Activated CD4-positive, alpha-beta memory T cell treated with anti-CD3 and anti-CD28 coated beads for 36 hours (primary cell): ENCODE results near the gene MAP1S. TPM values are rescaled to one million over a fixed set of nuclear protein-coding genes. Genes with fewer than 3 reads are reported as not detected.

Experiments
- CTCF ChIA-PET: fragments of 350-600 bp; sonication (Branson Sonifier 250); formaldehyde crosslinking; loops from one replicate; lab custom pipeline; 2021; ENCODE audit warnings: antibody characterized with exemption, inconsistent platforms; lab: Charles Lee
- POLR2A ChIA-PET: fragments of 350-600 bp; sonication (Branson Sonifier 250); formaldehyde crosslinking; loops from one replicate; lab custom pipeline; 2021; ENCODE audit warnings: antibody characterized with exemption; lab: Charles Lee
- DNase-seq: peaks from one replicate; pipeline ENCODE4 v3.0.0-alpha.2; 2020
- H3K27ac Mint-ChIP-seq: one replicate; pipeline ENCODE4 v1.8.0; 2021; ENCODE audit warnings: mixed read lengths
- H3K27me3 Mint-ChIP-seq: one replicate; pipeline ENCODE4 v1.8.0; 2021; ENCODE audit warnings: mixed read lengths
- H3K36me3 Mint-ChIP-seq: one replicate; pipeline ENCODE4 v1.8.0; 2021; ENCODE audit warnings: mixed read lengths
- H3K4me1 Mint-ChIP-seq: one replicate; pipeline ENCODE4 v1.8.0; 2021; ENCODE audit warnings: low read depth, mixed read lengths
- H3K4me3 Mint-ChIP-seq: one replicate; pipeline ENCODE4 v1.8.0; 2021; ENCODE audit warnings: mild to moderate bottlenecking, mixed read lengths
- H3K9me3 Mint-ChIP-seq: one replicate; pipeline ENCODE4 v1.8.0; 2021; ENCODE audit warnings: mixed read lengths
- intact Hi-C: fragments of 100-400 bp; cut with micrococcal nuclease; formaldehyde crosslinking; loops from one replicate; pipeline ENCODE4 v1.15.1; 2023
- total RNA-seq, 2 experiments: library from RNA; stranded (reverse); gene quantifications; one replicate each; pipeline ENCODE4 v1.2.3, GENCODE V29; 2021

Gene MAP1S
- total RNA-seq, 2 experiments from 2014 or later = 63.0 to 71.2 TPM

DNA sequence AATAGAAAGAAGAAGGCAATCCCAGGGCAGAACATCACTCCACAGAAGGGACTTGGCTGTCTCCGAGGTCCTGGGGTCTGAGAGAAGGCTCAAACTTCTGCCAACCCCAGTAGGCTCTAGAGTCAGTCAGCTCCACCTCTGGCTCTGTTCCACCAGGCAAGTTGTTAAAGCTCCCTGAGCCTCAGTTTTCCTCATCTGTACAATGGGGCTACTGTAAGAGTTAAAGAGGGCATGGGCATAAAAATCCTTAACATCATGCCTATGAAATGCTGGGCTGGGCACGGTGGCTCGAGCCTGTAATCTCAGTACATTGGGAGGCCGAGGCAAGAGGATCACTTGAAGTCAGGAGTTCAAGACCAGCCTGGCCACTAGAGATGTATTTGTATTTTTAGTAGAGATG lies 36.2 kb upstream of the MAP1S start:
- Mint-ChIP-seq H3K27ac (peak overlapping the region; percentile 8), H3K9me3 (no peaks in the 10 kb centered on the region), H3K27me3 (peaks cover 64% of the 10 kb centered on the region), H3K36me3 (no peaks in the 10 kb centered on the region), H3K4me3 (no peak overlapping the region), H3K4me1 (peaks cover 13% of the 10 kb centered on the region)
- intact Hi-C loops = no loop called here
- no peak for DNase-seq
- CTCF ChIA-PET = no interaction called here
- POLR2A ChIA-PET = no interaction called here

- POLR2A ChIA-PET = no interaction called here
- Mint-ChIP-seq H3K4me1 (peaks cover 15% of the 10 kb centered on the region), H3K9me3 (no peaks in the 10 kb centered on the region), H3K27ac (no peak overlapping the region), H3K4me3 (no peak overlapping the region), H3K36me3 (no peaks in the 10 kb centered on the region), H3K27me3 (peaks cover 66% of the 10 kb centered on the region)
- DNase-seq = no peak
- intact Hi-C loops = no loop called here
- CTCF ChIA-PET = interaction anchor here (1.4 kb wide), 1 partner anchor 20 kb away, joined by 3 read pairs; no protein-coding TSS in a partner anchor
These were observed 35.0 kb upstream of the MAP1S start for GRCh38 chr19:17684256-17684655.

- peaks cover 57% of the 10 kb centered on the region for H3K27me3 Mint-ChIP-seq
- H3K27ac Mint-ChIP-seq = no peak overlapping the region
- H3K4me3 Mint-ChIP-seq = no peak overlapping the region
- H3K4me1 Mint-ChIP-seq = peaks cover 11% of the 10 kb centered on the region
- DNase-seq = no peak
- intact Hi-C loops = no loop called here
- ChIA-PET CTCF (no interaction called here), POLR2A (no interaction called here)
- H3K9me3 Mint-ChIP-seq = no peaks in the 10 kb centered on the region
- H3K36me3 Mint-ChIP-seq = no peaks in the 10 kb centered on the region
These were observed 33.7 kb upstream of the MAP1S start for GRCh38 chr19:17685451-17686022.

DNA sequence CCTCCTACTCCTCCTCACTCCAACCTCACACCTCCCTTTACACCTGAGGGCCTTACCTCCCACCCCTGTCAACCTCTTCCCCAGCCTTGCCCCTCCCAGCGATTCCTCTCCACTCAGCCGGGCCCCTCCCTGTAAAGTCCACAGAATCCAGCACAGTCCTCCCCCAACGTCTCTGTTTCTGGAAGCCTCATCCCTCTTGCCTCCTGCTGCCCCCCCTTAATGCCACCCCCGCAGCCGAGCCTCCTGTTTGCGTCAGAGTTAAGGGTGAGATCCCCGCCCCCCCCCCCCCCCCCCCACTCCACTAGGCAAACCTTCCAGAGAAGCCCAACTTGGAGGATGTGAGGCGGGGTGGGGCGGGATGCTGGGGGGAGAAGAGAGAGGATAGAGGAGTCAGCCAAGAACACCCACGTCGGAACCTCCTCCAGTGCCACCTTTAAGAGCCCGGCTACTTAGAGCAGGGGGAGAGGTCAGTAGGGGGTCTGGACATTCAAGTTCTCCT lies 33.2 kb upstream of the MAP1S start:
- Mint-ChIP-seq H3K27ac (no peak overlapping the region), H3K4me1 (peaks cover 9% of the 10 kb centered on the region), H3K9me3 (no peaks in the 10 kb centered on the region), H3K4me3 (no peak overlapping the region), H3K36me3 (no peaks in the 10 kb centered on the region), H3K27me3 (peaks cover 56% of the 10 kb centered on the region)
- DNase-seq = no peak
- CTCF ChIA-PET = no interaction called here
- POLR2A ChIA-PET = no interaction called here
- intact Hi-C loops = no loop called here

DNA sequence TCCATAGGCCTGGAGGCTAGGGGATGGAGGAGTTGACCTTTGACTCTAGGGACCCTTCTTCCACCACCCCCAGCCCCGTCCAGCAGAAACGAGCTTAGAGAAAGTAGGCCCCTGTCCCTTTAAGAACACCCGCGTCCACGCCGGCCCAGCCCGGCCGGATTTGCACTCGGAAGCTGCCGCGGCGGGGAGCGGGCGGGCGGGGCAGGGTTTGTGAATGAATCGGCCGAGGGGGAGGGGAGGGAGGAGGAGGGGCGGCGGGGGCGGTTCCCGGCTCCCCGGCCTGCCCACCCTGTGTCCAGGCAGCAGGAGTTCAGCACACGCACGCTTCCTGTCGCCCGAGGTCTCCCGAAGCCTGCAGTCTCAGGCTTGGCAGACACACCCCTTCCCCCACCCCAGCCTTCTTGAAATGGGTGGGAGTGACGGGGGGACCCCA lies 32.7 kb upstream of the MAP1S start:
- POLR2A ChIA-PET = no interaction called here
- no peaks in the 10 kb centered on the region for H3K36me3 Mint-ChIP-seq
- H3K9me3 Mint-ChIP-seq = no peaks in the 10 kb centered on the region
- intact Hi-C loops = no loop called here
- H3K27ac Mint-ChIP-seq = no peak overlapping the region
- no peak overlapping the region for H3K4me3 Mint-ChIP-seq
- H3K27me3 Mint-ChIP-seq = peaks cover 52% of the 10 kb centered on the region
- peaks cover 9% of the 10 kb centered on the region for H3K4me1 Mint-ChIP-seq
- DNase-seq = peak; percentile 20
- CTCF ChIA-PET = no interaction called here

- peaks cover 53% of the 10 kb centered on the region for H3K27me3 Mint-ChIP-seq
- H3K9me3 Mint-ChIP-seq = no peaks in the 10 kb centered on the region
- ChIA-PET POLR2A (no interaction called here), CTCF (no interaction called here)
- peaks cover 9% of the 10 kb centered on the region for H3K4me1 Mint-ChIP-seq
- no peak overlapping the region for H3K4me3 Mint-ChIP-seq
- H3K36me3 Mint-ChIP-seq = no peaks in the 10 kb centered on the region
- H3K27ac Mint-ChIP-seq = no peak overlapping the region
- intact Hi-C loops = no loop called here
- no peak for DNase-seq
These were observed 32.0 kb upstream of the MAP1S start for GRCh38 chr19:17687141-17687856.

DNA sequence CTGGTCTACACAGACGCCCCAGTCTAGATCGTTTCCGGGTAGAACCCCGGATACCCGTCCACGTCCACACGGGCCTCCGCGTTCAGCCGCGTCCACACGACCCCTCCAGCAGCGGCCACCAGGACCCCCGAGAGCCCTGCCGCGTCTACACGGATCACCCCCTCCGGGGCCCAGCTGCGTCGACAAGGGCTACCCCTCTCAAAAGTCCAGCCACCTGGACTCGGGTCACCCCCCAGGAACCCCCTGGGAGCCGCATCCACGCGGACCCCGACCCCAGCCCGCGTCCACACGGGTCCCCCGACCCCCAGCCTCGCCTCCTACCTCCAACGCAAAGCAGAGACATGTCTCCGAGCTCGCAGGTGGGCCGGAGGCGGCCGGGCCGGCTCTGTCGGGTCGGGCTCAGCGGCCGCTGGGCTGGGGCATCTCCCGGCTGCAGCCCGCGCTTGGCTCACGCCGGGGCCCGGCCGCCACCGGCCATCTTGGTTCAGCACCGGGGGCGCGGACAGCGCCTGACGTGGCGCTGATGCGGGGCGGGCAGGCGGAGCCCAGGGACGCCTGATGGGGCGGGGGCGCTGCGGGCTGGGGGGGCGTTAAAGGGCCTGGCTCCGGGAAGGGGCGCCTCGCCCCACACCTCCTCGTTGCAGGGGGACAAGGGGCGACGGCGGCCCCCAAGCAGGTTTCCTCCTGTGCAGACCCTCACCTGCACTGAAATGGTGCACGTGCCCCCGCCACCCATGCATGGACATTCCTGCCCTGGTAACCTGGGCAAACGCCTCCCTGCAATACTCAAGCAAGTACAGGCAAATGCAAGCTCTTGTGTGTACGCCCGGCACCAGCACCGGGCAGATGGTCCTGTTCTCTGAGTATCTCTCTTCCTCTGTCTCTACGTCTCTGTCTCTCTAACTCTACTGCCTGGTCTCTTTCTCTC lies 31.2 kb upstream of the MAP1S start, which contains the start of gene UNC13A:
Gene UNC13A (minus strand): TSS at position 498 of the 928 bp plus-strand sequence. CDS start 155 bp downstream, at position 343.
- H3K27ac Mint-ChIP-seq = no peak within 1 kb of the TSS

DNA sequence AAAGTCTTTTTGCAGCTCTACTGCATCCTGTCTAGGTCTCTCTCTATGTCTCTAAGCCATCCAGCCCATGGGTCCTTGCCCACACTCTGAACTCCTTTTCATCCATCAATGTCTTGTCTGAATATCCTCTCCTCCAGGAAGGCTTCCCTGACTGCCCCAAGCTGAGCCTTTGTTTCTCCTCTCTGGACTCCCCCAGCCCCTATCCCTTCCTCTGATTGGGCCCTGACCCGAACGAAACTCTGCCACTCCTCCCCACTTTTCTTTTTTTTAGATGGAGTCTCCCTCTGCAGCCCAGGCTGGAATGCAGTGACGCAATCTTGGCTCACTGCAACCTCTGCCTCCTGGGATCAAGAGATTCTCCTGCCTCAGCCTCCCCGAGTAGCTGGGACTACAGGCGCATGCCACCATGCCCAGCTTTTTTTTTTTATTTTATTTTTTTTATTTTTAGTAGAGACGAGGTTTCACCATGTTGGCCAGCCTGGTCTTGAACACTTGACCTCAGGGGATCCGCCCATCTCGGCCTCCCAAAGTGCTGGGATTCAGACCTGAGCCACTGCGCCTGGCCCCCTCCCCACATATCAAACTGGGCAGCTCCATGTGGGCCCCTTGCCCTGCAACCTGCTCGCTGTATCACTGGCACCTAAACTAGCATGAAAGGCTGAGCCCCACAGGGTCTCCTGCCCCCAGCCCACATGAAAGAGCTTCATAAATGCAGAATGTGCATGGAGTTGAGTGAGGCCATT lies 30.3 kb upstream of the MAP1S start:
- Mint-ChIP-seq H3K36me3 (no peaks in the 10 kb centered on the region), H3K4me3 (no peak overlapping the region), H3K27ac (no peak overlapping the region), H3K27me3 (peaks cover 49% of the 10 kb centered on the region), H3K4me1 (peaks cover 9% of the 10 kb centered on the region), H3K9me3 (no peaks in the 10 kb centered on the region)
- ChIA-PET POLR2A (no interaction called here), CTCF (interaction anchor here (1.1 kb wide), 1 partner anchor 193 kb away, joined by 3 read pairs; no protein-coding TSS in a partner anchor)
- no peak for DNase-seq
- intact Hi-C loops = no loop called here

More for the DNA sequence above, 31.2 kb upstream of the MAP1S start, which contains the start of gene UNC13A:
- intact Hi-C loops = no loop called here
- CTCF ChIA-PET = interaction anchor here (1.1 kb wide), 1 partner anchor 192 kb away, joined by 3 read pairs; no protein-coding TSS in a partner anchor
- Mint-ChIP-seq H3K36me3 (no peaks in the 10 kb centered on the region), H3K9me3 (no peaks in the 10 kb centered on the region), H3K27me3 (peaks cover 52% of the 10 kb centered on the region), H3K4me1 (peaks cover 9% of the 10 kb centered on the region), H3K4me3 (no peak within 1 kb of the TSS)
- POLR2A ChIA-PET = no interaction called here
- peak; percentile 62 for DNase-seq

GRCh38 chr19:17692566-17692965 lies 26.7 kb upstream of the MAP1S start:
- H3K9me3 Mint-ChIP-seq = no peaks in the 10 kb centered on the region
- H3K27ac Mint-ChIP-seq = no peak overlapping the region
- peaks cover 27% of the 10 kb centered on the region for H3K27me3 Mint-ChIP-seq
- intact Hi-C loops = no loop called here
- H3K4me1 Mint-ChIP-seq = peaks cover 5% of the 10 kb centered on the region
- no peak for DNase-seq
- H3K4me3 Mint-ChIP-seq = no peak overlapping the region
- no peaks in the 10 kb centered on the region for H3K36me3 Mint-ChIP-seq
- POLR2A ChIA-PET = no interaction called here
- CTCF ChIA-PET = interaction anchor here (0.5 to 2.4 kb wide), 2 partner anchors 11 to 216 kb away, joined by 3 to 9 read pairs; no protein-coding TSS in a partner anchor

DNA sequence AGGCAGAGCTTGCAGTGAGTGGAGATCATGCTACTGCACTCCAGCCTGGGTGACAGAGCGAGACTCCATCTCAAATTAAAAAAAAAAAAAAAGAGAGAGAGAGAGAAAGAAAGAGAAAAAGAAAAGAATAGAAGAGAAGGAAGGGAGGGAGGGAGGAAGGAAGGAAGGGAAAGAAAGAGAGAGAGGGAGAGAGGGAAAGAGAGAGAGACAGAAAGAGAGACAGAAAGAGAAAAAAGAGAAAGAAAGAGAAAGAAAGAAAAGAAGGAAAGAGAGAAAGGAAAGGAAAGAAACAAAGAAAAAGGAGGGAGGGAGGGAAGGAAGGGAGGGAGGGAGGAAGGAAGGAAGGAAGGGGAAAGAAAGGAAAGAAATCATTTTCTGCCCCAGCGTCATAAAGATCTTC lies 24.1 kb upstream of the MAP1S start:
- POLR2A ChIA-PET = no interaction called here
- intact Hi-C loops = no loop called here
- no peaks in the 10 kb centered on the region for H3K4me1 Mint-ChIP-seq

DNA sequence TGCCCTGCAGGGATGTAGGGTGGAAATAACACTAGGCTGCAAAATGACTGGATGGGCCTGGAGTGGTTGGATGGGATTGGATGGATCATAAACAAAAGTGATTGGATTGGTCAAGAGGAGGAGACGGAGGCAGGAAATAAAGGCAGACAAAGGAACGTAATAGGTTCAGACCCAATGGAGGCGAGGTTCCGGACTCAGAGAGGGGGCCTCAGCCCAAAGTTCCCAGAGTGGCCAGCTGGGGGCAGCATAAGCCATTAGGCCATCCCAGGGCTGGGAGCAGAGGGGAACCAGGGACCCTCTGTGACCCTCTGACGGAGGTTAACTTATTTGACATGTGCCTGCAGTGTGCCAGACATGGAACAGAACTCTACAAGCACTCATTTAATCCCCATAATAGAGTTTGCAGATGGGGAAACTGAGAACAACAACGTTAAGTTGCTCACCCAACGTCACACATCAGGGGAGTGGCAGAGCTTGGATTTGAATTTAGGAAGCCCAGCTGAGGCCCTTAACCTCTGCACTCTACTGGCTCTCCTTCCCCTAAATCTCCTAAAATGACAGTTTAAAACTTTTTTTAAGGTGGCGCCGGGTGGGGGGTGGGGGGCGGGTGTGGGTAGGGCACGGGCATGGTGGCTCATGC lies 15.3 kb upstream of the MAP1S start:
- Mint-ChIP-seq H3K27ac (no peak overlapping the region), H3K36me3 (no peaks in the 10 kb centered on the region), H3K9me3 (no peaks in the 10 kb centered on the region), H3K27me3 (peaks cover 4% of the 10 kb centered on the region), H3K4me3 (no peak overlapping the region), H3K4me1 (no peaks in the 10 kb centered on the region)
- peak; percentile 81 for DNase-seq
- POLR2A ChIA-PET = interaction anchor here (0.6 kb wide), 1 partner anchor 321 kb away, joined by 4 read pairs; no protein-coding TSS in a partner anchor
- intact Hi-C loops = loop anchor here (1.0 to 2.0 kb wide), 2 partner anchors 81 to 151 kb away; no protein-coding TSS in a partner anchor
- CTCF ChIA-PET = interaction anchor here (0.6 to 5.8 kb wide), 22 partner anchors 11 to 293 kb away, joined by 3 to 55 read pairs (median 4); partner anchors contain the start of genes JAK3, MAP1S and RPL18A

More for the DNA sequence above, 24.1 kb upstream of the MAP1S start:
- peaks cover 24% of the 10 kb centered on the region for H3K27me3 Mint-ChIP-seq
- no peak overlapping the region for H3K4me3 Mint-ChIP-seq
- CTCF ChIA-PET = no interaction called here
- DNase-seq = no peak
- H3K9me3 Mint-ChIP-seq = no peaks in the 10 kb centered on the region
- no peaks in the 10 kb centered on the region for H3K36me3 Mint-ChIP-seq
- H3K27ac Mint-ChIP-seq = no peak overlapping the region
